Coronary artery (tissue), 2 donors: ENCODE data around the gene KIF14.

ENCODE experiments used
- DNase-seq: peaks from one replicate; pipeline ENCODE4 v3.0.0-alpha.2; 2017; ENCODE audit warnings: low spot score
- H3K27ac ChIP-seq, 2 donors: fragments of 200-600 bp; sonication (generic); one replicate each; pipeline ENCODE4 v1.5.1; 2016 to 2019
- H3K4me3 ChIP-seq: fragments of 200-600 bp; sonication (generic); 2 replicates; pipeline ENCODE4 v1.5.1; 2016; ENCODE audit warnings: mild to moderate bottlenecking, moderate library complexity
- CTCF ChIP-seq: fragments of 200-600 bp; sonication (generic); IDR thresholded peaks from one replicate; pipeline ENCODE4 v1.5.1; 2019; ENCODE audit warnings: antibody characterized with exemption

The KIF14 gene

GRCh38 chr1:200538179-200538578 lies 82.4 kb downstream of the KIF14 start:
- TF ChIP-seq CTCF, result no peak

GRCh38 chr1:200535605-200536004 lies 84.9 kb downstream of the KIF14 start:
- no peak for DNase-seq
- no peak for TF ChIP-seq CTCF

More at GRCh38 chr1:200538179-200538578, 82.4 kb downstream of the KIF14 start:
- no peak overlapping the region for H3K27ac ChIP-seq
- no peak overlapping the region for H3K4me3 ChIP-seq
- DNase-seq, result no peak

DNA sequence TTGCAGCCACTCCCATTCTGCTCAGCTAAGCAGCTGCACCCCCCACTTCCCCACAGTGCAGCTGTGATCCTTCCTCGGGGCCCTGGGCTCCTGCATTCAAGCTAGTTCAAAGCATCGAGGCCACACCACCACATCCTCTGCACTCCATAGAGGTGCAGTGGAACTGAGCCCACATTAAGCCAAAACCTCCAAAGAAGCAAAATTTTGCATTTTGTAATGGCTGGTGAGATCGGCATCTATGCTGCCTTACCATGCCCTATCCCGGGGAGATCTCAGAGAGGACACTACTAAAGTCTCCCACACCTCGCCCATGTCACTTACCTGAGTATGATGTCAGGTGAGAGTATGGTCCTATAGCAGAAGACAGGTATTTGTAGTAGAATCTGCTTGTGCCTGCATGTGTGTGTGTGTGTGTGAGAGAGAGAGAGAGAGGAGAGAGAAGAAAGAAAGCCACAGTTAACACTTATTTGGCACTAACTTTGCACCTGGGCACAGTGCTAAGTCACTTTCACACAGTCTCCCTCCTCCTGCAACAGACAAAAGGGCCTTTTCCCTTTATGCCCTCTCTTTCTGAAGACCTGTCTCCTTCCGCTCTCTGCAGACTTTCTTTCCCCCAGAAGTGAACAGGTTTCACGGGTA lies 89.8 kb downstream of the KIF14 start:
- no peak overlapping the region for H3K4me3 ChIP-seq
- no peak for TF ChIP-seq CTCF
- DNase-seq, result no peak
- H3K27ac ChIP-seq, result no peak overlapping the region

More at GRCh38 chr1:200535605-200536004, 84.9 kb downstream of the KIF14 start:
- Histone ChIP-seq H3K27ac (no peak overlapping the region), H3K4me3 (no peak overlapping the region)

GRCh38 chr1:200528858-200529606 lies 91.5 kb downstream of the KIF14 start:
- no peak for DNase-seq
- no peak overlapping the region for H3K27ac ChIP-seq
- TF ChIP-seq CTCF, result no peak
- H3K4me3 ChIP-seq, result no peak overlapping the region

DNA sequence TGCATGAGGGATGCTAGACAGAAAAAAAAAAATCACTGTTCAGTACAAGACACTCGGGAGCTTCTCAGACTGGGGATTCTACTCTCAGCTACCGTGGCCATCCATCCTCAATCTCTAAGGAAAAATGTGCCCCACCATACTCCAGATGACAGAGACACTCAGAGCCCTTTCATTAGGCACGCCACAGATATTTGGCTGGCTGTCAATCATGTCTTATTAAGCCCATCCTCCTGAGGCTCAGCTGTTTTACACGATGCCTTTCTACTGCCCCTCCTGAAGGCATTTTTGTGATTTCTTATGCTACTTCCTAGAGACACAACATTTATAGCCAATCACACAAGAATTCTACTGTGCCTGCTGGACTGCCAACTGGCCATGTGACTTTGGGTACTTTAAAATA lies 92.9 kb downstream of the KIF14 start:
- no peak for DNase-seq
- no peak overlapping the region for H3K27ac ChIP-seq
- TF ChIP-seq CTCF, result no peak
- no peak overlapping the region for H3K4me3 ChIP-seq

DNA sequence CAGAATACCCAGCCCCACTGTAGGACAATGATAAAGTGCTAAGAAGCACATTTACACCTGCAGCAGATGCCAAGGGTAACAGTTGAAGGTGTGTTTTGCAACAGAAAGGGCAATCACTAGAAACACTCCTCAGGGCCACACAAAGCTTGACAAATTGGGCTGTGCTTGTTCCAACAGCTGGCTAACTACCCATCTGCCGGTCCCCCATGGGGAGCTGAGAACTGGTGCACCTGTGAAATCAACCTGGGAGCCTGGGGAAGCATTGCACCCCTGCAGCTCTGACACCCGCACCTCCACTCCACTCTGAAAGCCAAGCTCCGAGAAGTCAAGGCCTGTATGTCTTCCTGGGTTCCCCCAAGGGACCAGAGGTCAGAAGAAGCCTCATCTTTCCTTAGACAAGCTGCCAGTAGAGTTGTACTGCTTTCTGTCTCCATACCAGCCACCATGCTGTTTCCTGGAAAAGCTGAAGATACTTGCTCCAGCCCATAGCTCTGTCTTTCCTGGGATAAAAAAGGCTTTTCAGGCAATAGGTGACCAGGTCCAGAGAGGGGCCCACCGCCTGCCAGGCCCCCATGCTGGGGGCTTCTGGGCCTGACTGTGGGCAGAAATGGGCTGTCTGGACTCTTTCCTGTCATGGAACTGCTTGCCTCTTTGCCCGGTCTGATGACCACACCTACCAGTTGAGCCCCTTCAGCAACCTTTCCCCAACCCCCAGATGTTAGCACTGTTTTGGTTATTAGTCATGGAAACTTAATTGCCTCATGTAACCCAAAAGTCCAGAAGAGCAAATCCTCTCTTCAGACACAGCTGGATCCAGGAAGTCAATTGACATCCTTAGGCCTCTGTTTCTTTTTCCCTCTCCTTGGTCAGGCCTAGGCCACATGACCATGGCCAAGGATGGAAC lies 93.6 kb downstream of the KIF14 start:
- no peak for TF ChIP-seq CTCF
- Histone ChIP-seq H3K27ac (no peak overlapping the region), H3K4me3 (no peak overlapping the region)
- no peak for DNase-seq
